Neural cell (in vitro differentiated cells): ENCODE measurements around the gene PPP2R2B. TPM values are rescaled to one million over a fixed set of nuclear protein-coding genes. Genes with fewer than 3 reads are reported as not detected.
A peak's percentile ranks its signal among the peaks of the same experiment; 100 is the strongest.

Experiments used
- H2AFZ ChIP-seq: fragments of 200-600, 300-800 bp; sonication (generic), shearing (Covaris generic); 2 replicates; pipeline ENCODE4 v1.6.0; 2014; ENCODE audit warnings: low read depth, mild to moderate bottlenecking, antibody characterized with exemption, low read length, moderate library complexity
- H3F3A ChIP-seq: fragments of 200-600 bp; shearing (Covaris generic); 2 replicates; pipeline ENCODE4 v1.6.1; 2016; ENCODE audit warnings: mild to moderate bottlenecking, moderate library complexity, mixed read lengths, antibody characterized with exemption, low read length; ENCODE audit not compliant: insufficient read depth, poor library complexity, severe bottlenecking
- H3K27ac ChIP-seq: fragments of 200-600, 300-800 bp; sonication (generic), shearing (Covaris generic); 2 replicates; pipeline ENCODE4 v1.5.1; 2014; ENCODE audit warnings: mild to moderate bottlenecking, low read length, moderate library complexity
- H3K27me3 ChIP-seq: fragments of 300-800, 200-600 bp; sonication (generic), shearing (Covaris generic); 2 replicates; pipeline ENCODE4 v1.6.0; 2014; ENCODE audit warnings: mild to moderate bottlenecking, low read depth, low read length, moderate library complexity; ENCODE audit not compliant: insufficient read depth
- H3K36me3 ChIP-seq: fragments of 300-800, 200-600 bp; sonication (generic), shearing (Covaris generic); 2 replicates; pipeline ENCODE4 v1.5.1; 2014; ENCODE audit warnings: mild to moderate bottlenecking, antibody characterized with exemption, low read length, moderate library complexity; ENCODE audit not compliant: insufficient read depth
- H3K4me2 ChIP-seq: fragments of 300-800, 200-600 bp; sonication (generic), shearing (Covaris generic); 2 replicates; pipeline ENCODE4 v1.6.0; 2014; ENCODE audit warnings: mild to moderate bottlenecking, low read length
- H3K4me3 ChIP-seq: fragments of 300-800, 200-600 bp; sonication (generic), shearing (Covaris generic); 2 replicates; pipeline ENCODE4 v1.5.1; 2014; ENCODE audit warnings: mild to moderate bottlenecking, low read length, moderate library complexity
- H3K79me2 ChIP-seq: fragments of 200-600 bp; shearing (Covaris generic); replicated peaks from 2 replicates; pipeline ENCODE4 v1.6.0; 2014; ENCODE audit warnings: mild to moderate bottlenecking, low read length, moderate library complexity; ENCODE audit not compliant: insufficient read depth
- H3K9ac ChIP-seq: fragments of 300-800, 200-600 bp; sonication (generic), shearing (Covaris generic); 2 replicates; pipeline ENCODE4 v1.6.1; 2016; ENCODE audit warnings: mild to moderate bottlenecking, low read length, mixed read lengths
- H3K9me2 ChIP-seq: fragments of 200-600 bp; shearing (Covaris generic); 2 replicates; pipeline ENCODE4 v1.6.1; 2016; ENCODE audit warnings: mild to moderate bottlenecking, low read length, mixed read lengths; ENCODE audit not compliant: insufficient read depth
- H3K9me3 ChIP-seq: fragments of 200-600, 300-800 bp; sonication (generic), shearing (Covaris generic); 2 replicates; pipeline ENCODE4 v1.6.1; 2016; ENCODE audit warnings: mild to moderate bottlenecking, mixed run types, low read length, moderate library complexity, mixed read lengths
- H4K20me1 ChIP-seq: fragments of 200-600 bp; shearing (Covaris generic); 2 replicates; pipeline ENCODE4 v1.6.1; 2016; ENCODE audit warnings: mild to moderate bottlenecking, mixed run types; ENCODE audit not compliant: insufficient read depth
- CTCF ChIP-seq: fragments of 450-650 bp; IDR thresholded peaks from 2 replicates; pipeline ENCODE4 v1.5.1; 2014; ENCODE audit warnings: antibody characterized with exemption, mild to moderate bottlenecking, moderate library complexity; ENCODE audit not compliant: poor library complexity, severe bottlenecking
- EP300 ChIP-seq: fragments of 450-650 bp; conservative IDR thresholded peaks from 2 replicates; pipeline ENCODE4 v1.6.1; 2014; ENCODE audit warnings: antibody characterized with exemption, mild to moderate bottlenecking, moderate library complexity; ENCODE audit not compliant: poor library complexity, severe bottlenecking
- EZH2 ChIP-seq: fragments of 200-600, 300-800 bp; shearing (Covaris generic), sonication (generic); IDR thresholded peaks from 2 replicates; pipeline ENCODE4 v1.6.1; 2014; ENCODE audit warnings: antibody characterized with exemption, low read length, borderline replicate concordance, mild to moderate bottlenecking; ENCODE audit not compliant: insufficient read depth, poor library complexity, severe bottlenecking
- MXI1 ChIP-seq: fragments of 450-650 bp; conservative IDR thresholded peaks from 2 replicates; pipeline ENCODE4 v1.6.1; 2014; ENCODE audit warnings: antibody characterized with exemption, mild to moderate bottlenecking; ENCODE audit not compliant: poor library complexity, severe bottlenecking
- POLR2AphosphoS5 ChIP-seq: IDR thresholded peaks from 2 replicates; pipeline ENCODE4 v1.6.1; 2012
- RAD21 ChIP-seq: fragments of 450-650 bp; conservative IDR thresholded peaks from 2 replicates; pipeline ENCODE4 v1.6.1; 2014; ENCODE audit warnings: antibody characterized with exemption, mild to moderate bottlenecking, moderate library complexity
- REST ChIP-seq: IDR thresholded peaks from 2 replicates; pipeline ENCODE4 v1.6.1; 2012; ENCODE audit warnings: borderline replicate concordance
- polyA plus RNA-seq: library from polyadenylated mRNA; depleted of rRNA; stranded (reverse); fragments of >200 nt; gene quantifications from 2 replicates; pipeline ENCODE4 v1.2.3, GENCODE V29; 2014

The PPP2R2B gene
- polyA plus RNA-seq, 1 donor from 2014 or later = 250 TPM

DNA sequence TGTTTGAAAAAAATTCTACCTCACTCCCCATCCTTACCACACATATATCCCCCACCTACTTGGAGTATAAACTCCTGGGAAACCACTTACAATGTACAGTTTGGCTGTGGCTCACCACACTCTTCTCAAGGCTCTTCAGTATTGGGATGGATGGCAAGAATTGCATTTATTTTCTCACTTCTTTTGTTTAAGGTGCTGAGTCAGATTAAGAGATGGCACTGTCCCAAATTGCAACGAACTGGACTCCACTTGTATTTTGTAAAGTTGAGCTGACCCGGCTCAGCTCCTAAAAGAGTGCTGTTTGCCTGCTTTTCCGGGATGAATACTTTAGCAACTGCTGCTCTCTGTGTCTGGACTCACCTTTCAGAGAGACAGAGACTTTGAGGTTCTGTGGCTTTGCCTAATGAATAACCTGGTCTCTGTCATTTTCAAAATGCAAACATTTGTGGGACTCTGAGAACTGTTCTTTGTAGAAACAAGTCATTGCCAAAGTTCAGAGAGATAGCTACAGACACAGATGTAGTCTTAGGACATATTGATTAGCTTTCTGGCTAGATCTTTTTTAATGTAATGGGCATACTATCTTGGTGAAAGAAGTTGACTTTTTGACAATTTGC is 42.2 kb downstream of the PPP2R2B start:
- Histone ChIP-seq H2AFZ (no peak overlapping the region), H3K79me2 (peaks cover 10% of the 10 kb centered on the region), H3K27me3 (no peaks in the 10 kb centered on the region), H3F3A (no peaks in the 10 kb centered on the region), H3K9me3 (no peaks in the 10 kb centered on the region), H3K36me3 (peaks cover 5% of the 10 kb centered on the region), H4K20me1 (no peaks in the 10 kb centered on the region), H3K4me3 (no peak overlapping the region), H3K27ac (no peak overlapping the region), H3K9me2 (no peaks in the 10 kb centered on the region), H3K9ac (no peak overlapping the region), H3K4me2 (no peak overlapping the region)
- no peak for TF ChIP-seq RAD21

- H3K79me2 ChIP-seq = no peaks in the 10 kb centered on the region
- no peaks in the 10 kb centered on the region for H3K9me2 ChIP-seq
- no peaks in the 10 kb centered on the region for H4K20me1 ChIP-seq
- no peak overlapping the region for H2AFZ ChIP-seq
- H3K9me3 ChIP-seq = no peaks in the 10 kb centered on the region
- TF ChIP-seq POLR2AphosphoS5 = peak; percentile 51
- TF ChIP-seq EZH2 = no peak
- peak; percentile 78 for TF ChIP-seq EP300
- H3K4me3 ChIP-seq = peak overlapping the region; percentile 14
- no peak overlapping the region for H3K9ac ChIP-seq
- H3F3A ChIP-seq = no peaks in the 10 kb centered on the region
- no peak overlapping the region for H3K4me2 ChIP-seq
- no peak overlapping the region for H3K27ac ChIP-seq
- no peaks in the 10 kb centered on the region for H3K27me3 ChIP-seq
- H3K36me3 ChIP-seq = peaks cover 8% of the 10 kb centered on the region
Measured at GRCh38 chr5:146832985-146833732, 45.4 kb downstream of the PPP2R2B start.

- Histone ChIP-seq H4K20me1 (no peaks in the 10 kb centered on the region), H3K36me3 (peaks cover 3% of the 10 kb centered on the region), H3K4me2 (peak overlapping the region; percentile 13), H3F3A (no peaks in the 10 kb centered on the region), H3K9ac (no peak overlapping the region), H3K4me3 (no peak overlapping the region), H3K79me2 (no peaks in the 10 kb centered on the region), H3K9me2 (no peaks in the 10 kb centered on the region), H3K9me3 (no peaks in the 10 kb centered on the region), H3K27me3 (no peaks in the 10 kb centered on the region), H3K27ac (peak overlapping the region; percentile 18), H2AFZ (no peak overlapping the region)
- TF ChIP-seq CTCF (no peak), EP300 (peak; percentile 42), POLR2AphosphoS5 (peak; percentile 22)
Measured at GRCh38 chr5:146828385-146828784, 50.2 kb downstream of the PPP2R2B start.

DNA sequence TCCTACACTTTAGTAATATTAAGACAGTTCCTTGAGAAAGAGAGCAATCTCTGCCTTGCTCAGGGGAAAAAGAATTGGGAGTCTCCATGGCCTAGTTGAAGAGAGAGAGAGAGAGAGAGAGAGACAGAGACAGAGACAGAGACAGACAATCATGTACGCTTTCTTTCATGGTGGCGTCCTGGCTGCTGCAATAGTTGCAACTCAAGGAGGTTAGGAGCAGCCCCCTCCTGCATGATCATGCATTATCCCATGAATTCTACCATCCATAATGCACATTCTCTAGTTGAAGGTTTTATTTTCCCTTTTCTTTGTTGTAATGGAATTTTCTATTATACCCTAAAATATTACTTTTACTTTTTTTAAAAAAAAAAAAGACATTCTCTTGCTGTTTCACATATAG is 50.7 kb downstream of the PPP2R2B start:
- peaks cover 3% of the 10 kb centered on the region for H3K36me3 ChIP-seq
- no peaks in the 10 kb centered on the region for H3F3A ChIP-seq
- H3K9me2 ChIP-seq = no peaks in the 10 kb centered on the region
- no peaks in the 10 kb centered on the region for H3K27me3 ChIP-seq
- no peak overlapping the region for H3K9ac ChIP-seq
- no peaks in the 10 kb centered on the region for H4K20me1 ChIP-seq
- TF ChIP-seq EZH2 (no peak), MXI1 (no peak), CTCF (no peak), RAD21 (no peak), REST (no peak)
- H3K9me3 ChIP-seq = no peaks in the 10 kb centered on the region
- no peak overlapping the region for H3K4me2 ChIP-seq
- H3K79me2 ChIP-seq = peaks cover under 1% of the 10 kb centered on the region
- H3K4me3 ChIP-seq = no peak overlapping the region
- H3K27ac ChIP-seq = peak overlapping the region; percentile 18
- H2AFZ ChIP-seq = no peak overlapping the region
